ENCODE measurements around the gene VPS13D. TPM values are rescaled to one million over a fixed set of nuclear protein-coding genes. Genes with fewer than 3 reads are reported as not detected.

The VPS13D gene, protein sequence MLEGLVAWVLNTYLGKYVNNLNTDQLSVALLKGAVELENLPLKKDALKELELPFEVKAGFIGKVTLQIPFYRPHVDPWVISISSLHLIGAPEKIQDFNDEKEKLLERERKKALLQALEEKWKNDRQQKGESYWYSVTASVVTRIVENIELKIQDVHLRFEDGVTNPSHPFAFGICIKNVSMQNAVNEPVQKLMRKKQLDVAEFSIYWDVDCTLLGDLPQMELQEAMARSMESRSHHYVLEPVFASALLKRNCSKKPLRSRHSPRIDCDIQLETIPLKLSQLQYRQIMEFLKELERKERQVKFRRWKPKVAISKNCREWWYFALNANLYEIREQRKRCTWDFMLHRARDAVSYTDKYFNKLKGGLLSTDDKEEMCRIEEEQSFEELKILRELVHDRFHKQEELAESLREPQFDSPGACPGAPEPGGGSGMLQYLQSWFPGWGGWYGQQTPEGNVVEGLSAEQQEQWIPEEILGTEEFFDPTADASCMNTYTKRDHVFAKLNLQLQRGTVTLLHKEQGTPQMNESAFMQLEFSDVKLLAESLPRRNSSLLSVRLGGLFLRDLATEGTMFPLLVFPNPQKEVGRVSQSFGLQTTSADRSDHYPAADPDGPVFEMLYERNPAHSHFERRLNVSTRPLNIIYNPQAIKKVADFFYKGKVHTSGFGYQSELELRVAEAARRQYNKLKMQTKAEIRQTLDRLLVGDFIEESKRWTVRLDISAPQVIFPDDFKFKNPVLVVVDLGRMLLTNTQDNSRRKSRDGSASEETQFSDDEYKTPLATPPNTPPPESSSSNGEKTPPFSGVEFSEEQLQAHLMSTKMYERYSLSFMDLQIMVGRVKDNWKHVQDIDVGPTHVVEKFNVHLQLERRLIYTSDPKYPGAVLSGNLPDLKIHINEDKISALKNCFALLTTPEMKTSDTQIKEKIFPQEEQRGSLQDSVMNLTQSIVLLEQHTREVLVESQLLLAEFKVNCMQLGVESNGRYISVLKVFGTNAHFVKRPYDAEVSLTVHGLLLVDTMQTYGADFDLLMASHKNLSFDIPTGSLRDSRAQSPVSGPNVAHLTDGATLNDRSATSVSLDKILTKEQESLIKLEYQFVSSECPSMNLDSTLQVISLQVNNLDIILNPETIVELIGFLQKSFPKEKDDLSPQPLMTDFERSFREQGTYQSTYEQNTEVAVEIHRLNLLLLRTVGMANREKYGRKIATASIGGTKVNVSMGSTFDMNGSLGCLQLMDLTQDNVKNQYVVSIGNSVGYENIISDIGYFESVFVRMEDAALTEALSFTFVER (N-terminal part only)
- 10 to 100 TPM; 48.2 to 72.2 TPM for total RNA-seq
- 10 to 100 TPM; 38.5 to 43.9 TPM for polyA plus RNA-seq (ENCODE audit: insufficient read length in 2 of 2)
- long read RNA-seq, donor 1: 0 reads
- long read RNA-seq, donor 2: 0 reads
- long read RNA-seq, donor 3, partial matches to known transcripts: 0 of 1 reads
- long read RNA-seq, donor 3, other reads (novel, unspliced or antisense): 0 of 1 reads
- long read RNA-seq, donor 4: 0 reads

DNA sequence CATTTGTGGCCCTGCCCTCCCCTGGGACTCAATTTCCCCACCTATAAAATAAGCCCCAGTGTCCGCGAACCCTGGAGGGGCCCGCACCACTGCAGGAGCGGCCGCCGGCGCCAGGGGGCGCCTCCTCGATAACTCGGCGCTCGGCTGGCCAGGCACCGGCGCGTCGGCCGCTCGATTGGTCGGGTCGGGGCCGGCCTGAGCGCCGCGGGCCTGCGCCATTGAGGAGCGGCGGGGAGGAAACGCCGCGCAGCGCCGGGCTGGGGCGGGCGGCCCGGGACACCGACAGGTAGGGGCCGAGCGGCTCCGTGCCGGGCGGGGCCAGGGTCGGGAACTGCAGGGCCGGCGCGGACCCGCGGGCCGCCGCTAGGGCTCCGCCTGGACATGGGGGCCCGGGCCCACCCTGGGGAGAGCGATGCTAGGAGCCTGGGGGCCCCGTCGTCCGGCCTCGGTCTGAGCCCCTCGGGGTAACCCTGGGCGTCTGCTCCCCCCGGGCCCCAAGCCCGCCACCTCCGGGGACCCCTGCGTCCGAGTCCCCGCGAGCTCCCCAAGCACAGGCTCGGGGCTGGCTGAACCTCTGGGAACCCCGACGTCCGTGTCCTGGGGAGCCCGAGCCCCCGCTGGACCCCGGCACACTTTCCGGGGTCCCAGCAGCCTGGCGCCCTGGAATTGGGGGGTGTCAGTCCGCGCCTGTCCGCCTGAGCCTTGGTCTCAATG, at the start of gene VPS13D:
Gene VPS13D, plus strand, starts transcription at position 196 of the 714 bp plus-strand sequence. CDS start 4,237 bp downstream, outside the sequence.
- peak in 5 of 6 donors; percentile 54 to 92 (median 70) for DNase-seq (ENCODE audit: low read depth in 4 of 6, low spot score in 6 of 6)
- no peak within 1 kb of the TSS for H3K27ac ChIP-seq (ENCODE audit: low read depth, low read length)

DNA sequence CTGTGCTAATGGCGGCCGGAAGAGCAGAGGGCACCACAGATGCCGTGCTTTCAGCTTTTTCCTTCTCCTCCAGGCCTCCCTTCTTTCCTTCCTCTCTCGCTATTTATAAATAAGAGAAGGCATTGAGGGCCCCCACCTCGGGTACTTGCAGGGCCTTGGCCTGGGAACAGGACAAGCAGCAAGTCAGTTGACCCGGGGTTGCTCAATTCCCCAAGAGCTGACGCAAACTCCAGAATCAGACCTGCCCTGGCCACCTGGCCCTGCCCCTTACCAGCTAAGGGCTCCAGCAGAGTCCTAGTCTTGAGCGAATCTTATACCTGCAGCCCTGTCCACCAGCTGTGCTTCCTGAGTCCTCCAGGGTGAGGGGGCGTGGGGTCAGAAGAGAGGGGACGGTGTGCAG, 49.5 kb upstream of the VPS13D start:
- Histone ChIP-seq H3K36me3 (ENCODE audit: control insufficient read depth, insufficient read depth, low read length) (no peaks in the 10 kb centered on the region), H3K9me3 (ENCODE audit: control insufficient read depth, insufficient read depth, low read length) (no peaks in the 10 kb centered on the region), H3K4me1 (ENCODE audit: control insufficient read depth, insufficient read depth, low read length) (peaks cover 59% of the 10 kb centered on the region), H3K27me3 (ENCODE audit: control insufficient read depth, insufficient read depth, low read length) (no peaks in the 10 kb centered on the region), H3K4me3 (ENCODE audit: low read depth, low read length) (no peak overlapping the region), H3K27ac (ENCODE audit: low read depth, low read length) (no peak overlapping the region)
- WGBS (ENCODE audit: insufficient coverage): 83% methylated on average over 8 of the region's 10 CpGs
- DNase-seq (ENCODE audit: low read depth in 4 of 6, low spot score in 6 of 6): no peak

More for the DNA sequence above, at the start of gene VPS13D:
- peaks cover 19% of the 10 kb centered on the region for H3K4me1 ChIP-seq (ENCODE audit: control insufficient read depth, insufficient read depth, low read length)
- no peaks in the 10 kb centered on the region for H3K36me3 ChIP-seq (ENCODE audit: control insufficient read depth, insufficient read depth, low read length)
- H3K9me3 ChIP-seq (ENCODE audit: control insufficient read depth, insufficient read depth, low read length): no peaks in the 10 kb centered on the region
- no peaks in the 10 kb centered on the region for H3K27me3 ChIP-seq (ENCODE audit: control insufficient read depth, insufficient read depth, low read length)
- WGBS (ENCODE audit: insufficient coverage): under 1% methylated on average over 77 of the region's 77 CpGs
- H3K4me3 ChIP-seq (ENCODE audit: low read depth, low read length): peak within 1 kb of the TSS; percentile 83

DNA sequence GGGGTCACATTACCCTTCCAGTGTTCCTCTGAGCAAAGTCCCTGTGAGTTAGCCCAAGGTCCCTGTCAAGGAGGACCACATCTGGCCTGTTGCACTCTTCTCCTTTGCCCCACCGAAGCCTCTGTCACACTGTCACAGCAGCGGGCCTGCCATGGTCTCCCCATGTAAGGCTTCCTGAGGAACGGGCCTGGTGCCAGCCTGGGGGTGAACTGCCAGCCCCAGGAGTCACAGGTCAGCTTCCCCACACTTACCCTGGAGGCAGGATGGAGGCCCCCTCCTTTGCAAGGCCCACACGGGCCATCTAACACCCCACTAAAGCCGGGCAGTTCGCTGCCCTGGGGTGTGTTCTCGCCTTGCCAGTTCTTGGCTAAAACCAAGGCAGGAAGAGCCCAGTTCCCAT, 48.9 kb upstream of the VPS13D start:
- peaks cover 61% of the 10 kb centered on the region for H3K4me1 ChIP-seq (ENCODE audit: control insufficient read depth, insufficient read depth, low read length)
- WGBS (ENCODE audit: insufficient coverage): 87% methylated on average over 7 of the region's 7 CpGs

DNA sequence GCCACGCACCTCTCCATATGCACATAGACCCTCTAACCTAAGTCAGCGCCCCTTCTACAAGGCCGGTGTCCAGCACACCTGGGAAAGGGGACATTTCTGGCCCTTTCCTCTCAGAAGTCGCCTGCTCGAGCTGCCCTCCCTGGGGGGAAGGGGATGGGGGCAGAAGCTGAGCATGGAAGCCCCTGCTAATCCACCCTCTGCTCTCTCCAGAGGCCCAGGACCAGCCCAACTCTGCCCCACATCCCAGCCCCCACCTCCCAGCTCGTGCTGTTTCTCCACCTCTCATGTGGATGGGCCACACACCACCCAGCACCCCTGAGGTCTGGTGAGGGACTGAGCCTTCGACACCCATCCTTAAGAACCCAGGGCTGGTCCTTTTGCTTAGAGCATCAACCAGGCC, 48.3 kb upstream of the VPS13D start:
- Histone ChIP-seq H3K4me1 (ENCODE audit: control insufficient read depth, insufficient read depth, low read length) (peaks cover 68% of the 10 kb centered on the region), H3K27ac (ENCODE audit: low read depth, low read length) (no peak overlapping the region)
- 94% methylated on average over 2 of the region's 7 CpGs for WGBS (ENCODE audit: insufficient coverage)

More for the DNA sequence above, 48.9 kb upstream of the VPS13D start:
- no peak overlapping the region for H3K4me3 ChIP-seq (ENCODE audit: low read depth, low read length)
- no peaks in the 10 kb centered on the region for H3K36me3 ChIP-seq (ENCODE audit: control insufficient read depth, insufficient read depth, low read length)
- no peaks in the 10 kb centered on the region for H3K9me3 ChIP-seq (ENCODE audit: control insufficient read depth, insufficient read depth, low read length)
- no peak overlapping the region for H3K27ac ChIP-seq (ENCODE audit: low read depth, low read length)
- DNase-seq (ENCODE audit: low read depth in 4 of 6, low spot score in 6 of 6): no peak
- H3K27me3 ChIP-seq (ENCODE audit: control insufficient read depth, insufficient read depth, low read length): no peaks in the 10 kb centered on the region

DNA sequence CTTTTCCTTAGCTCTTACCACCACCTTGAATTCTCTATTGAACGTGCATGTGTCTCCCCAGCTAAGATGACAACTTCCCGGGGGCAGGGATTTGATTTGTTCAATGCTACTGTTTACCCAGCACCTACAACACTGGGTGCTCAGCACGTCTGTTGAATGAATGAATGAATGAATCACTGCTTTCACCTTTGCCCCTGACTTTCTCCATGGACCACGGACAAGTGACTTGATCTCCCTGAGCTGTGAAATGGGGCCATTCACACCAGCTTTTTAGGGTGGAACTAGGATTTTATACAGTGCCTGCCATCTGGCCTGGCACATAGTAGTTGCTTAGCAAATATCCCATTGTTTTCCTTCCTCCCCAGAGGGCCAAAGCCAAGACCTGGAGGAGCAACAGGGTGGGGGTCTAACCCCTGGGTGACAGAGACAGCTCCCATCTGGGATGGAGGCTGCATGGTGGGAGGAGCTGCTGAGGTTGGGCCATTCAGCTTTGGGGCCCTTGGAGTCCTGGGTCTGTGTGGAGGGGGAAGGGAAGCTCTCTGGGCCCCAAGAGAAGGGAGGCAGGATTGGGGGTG, 47.3 kb upstream of the VPS13D start:
- no peaks in the 10 kb centered on the region for H3K27me3 ChIP-seq (ENCODE audit: control insufficient read depth, insufficient read depth, low read length)
- H3K27ac ChIP-seq (ENCODE audit: low read depth, low read length): no peak overlapping the region
- no peak for DNase-seq (ENCODE audit: low read depth in 4 of 6, low spot score in 6 of 6)
- peaks cover 64% of the 10 kb centered on the region for H3K4me1 ChIP-seq (ENCODE audit: control insufficient read depth, insufficient read depth, low read length)
- WGBS (ENCODE audit: insufficient coverage): no CpG with 5 or more reads among the region's 4 CpGs
- no peaks in the 10 kb centered on the region for H3K36me3 ChIP-seq (ENCODE audit: control insufficient read depth, insufficient read depth, low read length)
- no peaks in the 10 kb centered on the region for H3K9me3 ChIP-seq (ENCODE audit: control insufficient read depth, insufficient read depth, low read length)
- H3K4me3 ChIP-seq (ENCODE audit: low read depth, low read length): no peak overlapping the region

More for the DNA sequence above, 48.3 kb upstream of the VPS13D start:
- H3K27me3 ChIP-seq (ENCODE audit: control insufficient read depth, insufficient read depth, low read length): no peaks in the 10 kb centered on the region
- no peak for DNase-seq (ENCODE audit: low read depth in 4 of 6, low spot score in 6 of 6)
- H3K36me3 ChIP-seq (ENCODE audit: control insufficient read depth, insufficient read depth, low read length): no peaks in the 10 kb centered on the region
- H3K9me3 ChIP-seq (ENCODE audit: control insufficient read depth, insufficient read depth, low read length): no peaks in the 10 kb centered on the region
- no peak overlapping the region for H3K4me3 ChIP-seq (ENCODE audit: low read depth, low read length)

DNA sequence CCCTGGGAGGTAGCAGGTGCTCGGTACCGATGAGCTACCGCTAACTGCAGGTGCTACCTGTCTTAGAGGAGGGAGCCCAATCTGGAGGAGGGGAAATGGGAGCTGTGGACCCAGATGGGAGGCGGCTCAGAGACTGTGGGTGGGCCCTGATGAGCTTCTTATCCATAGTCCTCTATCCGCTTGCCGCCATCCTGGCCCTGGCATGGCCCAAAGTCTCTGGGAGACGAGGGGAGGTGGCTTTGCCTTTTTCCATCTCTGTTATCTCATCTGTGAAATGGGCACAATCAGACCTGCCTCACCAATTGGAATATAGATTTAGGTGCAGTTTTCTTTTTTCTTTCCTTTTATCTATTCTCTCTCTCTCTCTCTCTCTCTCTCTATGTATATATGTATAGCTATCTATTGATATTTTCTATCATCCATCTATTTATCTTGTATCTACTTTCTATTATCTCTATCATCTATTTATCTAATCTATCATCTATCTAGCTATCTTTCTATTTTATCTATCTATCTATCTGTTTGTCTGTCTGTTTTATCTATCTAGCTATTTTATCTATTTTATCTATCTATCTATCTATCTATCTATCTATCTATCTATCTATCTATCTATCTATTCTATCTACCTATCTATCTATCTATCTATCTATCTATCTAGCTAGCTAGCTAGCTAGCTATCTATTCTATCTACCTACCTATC, 46.6 kb upstream of the VPS13D start:
- Histone ChIP-seq H3K27me3 (ENCODE audit: control insufficient read depth, insufficient read depth, low read length) (no peaks in the 10 kb centered on the region), H3K4me3 (ENCODE audit: low read depth, low read length) (no peak overlapping the region), H3K9me3 (ENCODE audit: control insufficient read depth, insufficient read depth, low read length) (no peaks in the 10 kb centered on the region), H3K36me3 (ENCODE audit: control insufficient read depth, insufficient read depth, low read length) (no peaks in the 10 kb centered on the region), H3K27ac (ENCODE audit: low read depth, low read length) (peak overlapping the region; percentile 78), H3K4me1 (ENCODE audit: control insufficient read depth, insufficient read depth, low read length) (peaks cover 57% of the 10 kb centered on the region)
- DNase-seq (ENCODE audit: low read depth in 4 of 6, low spot score in 6 of 6): no peak
- WGBS (ENCODE audit: insufficient coverage): 85% methylated on average over 4 of the region's 7 CpGs

DNA sequence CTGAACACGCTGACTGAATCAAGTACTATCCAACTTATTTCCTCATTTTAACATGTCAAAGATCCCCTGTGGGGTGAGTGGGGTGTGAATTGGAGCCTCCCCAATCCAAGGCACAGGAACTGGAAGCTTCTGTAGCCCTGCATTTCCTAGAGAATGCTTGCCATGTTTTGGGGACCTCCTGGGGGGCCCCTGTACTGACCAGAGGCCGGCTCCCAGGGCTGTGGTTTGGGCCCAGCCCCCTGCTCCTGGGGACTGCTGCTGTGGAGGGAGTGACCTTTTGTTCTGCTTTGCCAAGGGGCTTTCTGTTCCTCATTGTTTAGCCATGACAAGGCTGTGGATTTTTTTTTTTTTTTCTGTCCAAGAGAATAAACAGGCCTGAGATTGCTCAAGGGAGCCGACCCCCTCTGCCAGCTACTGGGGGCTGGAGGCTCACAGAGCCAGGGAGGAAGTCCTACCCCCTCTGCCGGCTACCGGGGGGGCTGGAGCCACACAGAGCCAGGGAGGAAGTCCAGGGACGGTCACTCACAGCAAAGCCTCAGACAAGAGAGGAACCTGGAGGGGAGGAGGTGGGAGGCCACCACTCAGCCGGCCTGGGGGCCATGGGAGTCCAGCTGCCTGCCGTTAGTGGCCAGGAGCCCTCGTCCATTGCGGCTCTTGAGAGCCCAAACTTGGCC, 45.7 kb upstream of the VPS13D start:
- DNase-seq (ENCODE audit: low read depth in 4 of 6, low spot score in 6 of 6): peak in 2 of 6 donors; percentile 49 to 76

More for the DNA sequence above, 45.7 kb upstream of the VPS13D start:
- no peak overlapping the region for H3K4me3 ChIP-seq (ENCODE audit: low read depth, low read length)
- no peaks in the 10 kb centered on the region for H3K27me3 ChIP-seq (ENCODE audit: control insufficient read depth, insufficient read depth, low read length)
- no peaks in the 10 kb centered on the region for H3K36me3 ChIP-seq (ENCODE audit: control insufficient read depth, insufficient read depth, low read length)
- peaks cover 50% of the 10 kb centered on the region for H3K4me1 ChIP-seq (ENCODE audit: control insufficient read depth, insufficient read depth, low read length)
- H3K9me3 ChIP-seq (ENCODE audit: control insufficient read depth, insufficient read depth, low read length): no peaks in the 10 kb centered on the region
- WGBS (ENCODE audit: insufficient coverage): 8% methylated on average over 9 of the region's 10 CpGs
- H3K27ac ChIP-seq (ENCODE audit: low read depth, low read length): peak overlapping the region; percentile 78
